GM12878 (cell line): ENCODE data around the gene SHPK. TPM values are rescaled to one million over a fixed set of nuclear protein-coding genes. Genes with fewer than 3 reads are reported as not detected.

Source experiments
- ATF7 ChIP-seq: fragments of 450-650 bp; IDR thresholded peaks from 2 replicates; pipeline ENCODE4 v1.6.1; 2016; ENCODE audit warnings: low read depth, mild to moderate bottlenecking
- GATAD2B ChIP-seq: fragments of 450-650 bp; conservative IDR thresholded peaks from 2 replicates; pipeline ENCODE4 v1.6.1; 2017; ENCODE audit warnings: low read depth, mild to moderate bottlenecking, moderate library complexity
- HDGF ChIP-seq: fragments of 450-650 bp; IDR thresholded peaks from 2 replicates; pipeline ENCODE4 v1.6.1; 2016; ENCODE audit warnings: antibody characterized with exemption
- KAT2A ChIP-seq: conservative IDR thresholded peaks from 2 replicates; pipeline ENCODE4 v1.6.1; 2011; ENCODE audit warnings: low read depth, low read length; ENCODE audit not compliant: control insufficient read depth
- NBN ChIP-seq: fragments of 450-650 bp; IDR thresholded peaks from 2 replicates; pipeline ENCODE4 v1.6.1; 2016
- NFXL1 ChIP-seq: fragments of 450-650 bp; IDR thresholded peaks from 2 replicates; pipeline ENCODE4 v1.6.1; 2017; ENCODE audit warnings: antibody characterized with exemption, mild to moderate bottlenecking, borderline replicate concordance
- POLR2AphosphoS2 ChIP-seq: IDR thresholded peaks from 2 replicates; pipeline ENCODE4 v1.6.1; 2011; ENCODE audit warnings: low read depth, mild to moderate bottlenecking, low read length, improper control_type of control experiment, moderate library complexity
- RAD21 ChIP-seq: IDR thresholded peaks from 2 replicates; pipeline ENCODE4 v1.6.1; 2011; ENCODE audit warnings: mild to moderate bottlenecking, low read depth, low read length, moderate library complexity; ENCODE audit not compliant: insufficient read depth
- SMAD1 ChIP-seq: fragments of 450-650 bp; IDR thresholded peaks from 2 replicates; pipeline ENCODE4 v1.6.1; 2018; ENCODE audit warnings: mild to moderate bottlenecking, low read depth; ENCODE audit not compliant: partially characterized antibody
- TAF1 ChIP-seq: IDR thresholded peaks from 2 replicates; pipeline ENCODE4 v1.6.1; 2011; ENCODE audit warnings: mild to moderate bottlenecking, low read depth, low read length, borderline replicate concordance
- TCF12 ChIP-seq: IDR thresholded peaks from 2 replicates; pipeline ENCODE4 v1.6.1; 2011; ENCODE audit warnings: low read depth, mild to moderate bottlenecking, low read length
- WRNIP1 ChIP-seq: IDR thresholded peaks from 2 replicates; pipeline ENCODE4 v1.6.1; 2011; ENCODE audit warnings: low read depth, low read length, improper control_type of control experiment, borderline replicate concordance
- ZNF207 ChIP-seq: fragments of 450-650 bp; IDR thresholded peaks from 2 replicates; pipeline ENCODE4 v1.6.1; 2014; ENCODE audit warnings: antibody characterized with exemption, mild to moderate bottlenecking, borderline replicate concordance
- ZNF622 ChIP-seq: fragments of 450-650 bp; IDR thresholded peaks from 2 replicates; pipeline ENCODE4 v1.6.1; 2017; ENCODE audit warnings: mild to moderate bottlenecking, inconsistent platforms
- polyA plus RNA-seq, 11 experiments: library from polyadenylated mRNA; depleted of rRNA in 4 of 11; unstranded in 6 of 11; stranded (reverse) in 5 of 11; fragments of >200 nt; fragmentation: Nextera tagmentation in 4 of 11; fragmentation: Illumina TruSeq in 1 of 11; extraction: Ambion mirVana in 4 of 11; extraction: Trizol in 1 of 11; gene quantifications; 1 replicate in 1 of 11; 2 replicates in 10 of 11; pipeline versions ENCODE4 v1.2.1 to v1.2.3, GENCODE V29; 2011 to 2016; ENCODE audit warnings: inconsistent platforms in 2 of 11, missing spikeins in 2 of 11, low read depth in 1 of 11
- total RNA-seq, 4 experiments: library from RNA; depleted of rRNA in 3 of 4; stranded (reverse); fragments of >200 nt in 3 of 4; fragmentation: Illumina TruSeq in 1 of 4; extraction: Trizol in 1 of 4; gene quantifications; 2 replicates each; pipeline versions ENCODE4 v1.2.1 to v1.2.3, GENCODE V29; 2013 to 2021
- TF ChIP-seq, protein P1 (sequence below): fragments of 450-650 bp; IDR thresholded peaks from 2 replicates; pipeline ENCODE4 v1.6.1; 2018; ENCODE audit warnings: mild to moderate bottlenecking, low read depth, moderate library complexity; ENCODE audit not compliant: partially characterized antibody
- TF ChIP-seq, protein P2 (sequence below): fragments of 450-650 bp; IDR thresholded peaks from 2 replicates; pipeline ENCODE4 v1.6.1; 2014; ENCODE audit warnings: mild to moderate bottlenecking
- TF ChIP-seq, protein P3 (sequence below): fragments of 450-650 bp; formaldehyde crosslinking; IDR thresholded peaks from 2 replicates; pipeline ENCODE4 v1.5.0; 2022; ENCODE audit warnings: mild to moderate bottlenecking, missing genetic modification characterization
- TF ChIP-seq, protein P4 (sequence below): IDR thresholded peaks from 2 replicates; pipeline ENCODE4 v1.6.1; 2012; ENCODE audit warnings: low read depth, low read length, improper control_type of control experiment
- TF ChIP-seq, protein P5 (sequence below): IDR thresholded peaks from 2 replicates; pipeline ENCODE4 v1.6.1; 2012; ENCODE audit warnings: low read depth, low read length, improper control_type of control experiment
- TF ChIP-seq, protein P6 (sequence below), 3 experiments: IDR thresholded peaks in 2 of 3; conservative IDR thresholded peaks in 1 of 3; 2 replicates each; pipeline ENCODE4 v1.5.1; 2011; ENCODE audit warnings: low read depth in 3 of 3, low read length in 3 of 3, mild to moderate bottlenecking in 3 of 3, control low read depth in 2 of 3, moderate library complexity in 2 of 3, inconsistent platforms in 1 of 3, mixed read lengths in 1 of 3; ENCODE audit not compliant: control insufficient read depth in 2 of 3, insufficient read depth in 1 of 3; ENCODE audit errors: extremely low read depth in 1 of 3

SHPK gene
- total and polyA plus RNA-seq, 10 of the 15 experiments (the other 5 are each of a cell fraction or from before 2014, with no cell fraction given), result 1.7 to 16.6 (median 12.9) TPM

DNA sequence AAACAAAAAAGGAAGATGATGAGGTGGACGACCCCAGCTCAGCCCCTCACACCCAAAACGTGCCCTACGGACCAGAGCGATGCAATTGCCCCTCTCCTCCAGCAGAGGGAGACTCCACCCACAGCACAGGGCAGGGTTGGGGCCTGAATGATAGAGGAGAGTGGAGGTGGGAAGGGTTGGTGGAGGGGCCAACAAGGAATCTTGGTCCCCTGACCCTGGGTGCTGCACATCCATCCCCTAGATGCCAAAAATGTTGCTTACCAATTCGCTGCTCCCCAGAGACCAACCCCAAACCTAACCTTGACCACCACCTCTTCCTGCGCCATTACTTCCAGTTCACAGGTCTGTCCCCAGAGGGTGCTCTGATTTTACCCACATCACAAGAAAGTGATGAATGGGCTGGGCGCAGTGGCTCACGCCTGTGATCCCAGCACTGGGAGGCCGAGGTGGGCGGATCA is 47.0 kb upstream of the SHPK start (continued):
- TF ChIP-seq, protein P1, sequence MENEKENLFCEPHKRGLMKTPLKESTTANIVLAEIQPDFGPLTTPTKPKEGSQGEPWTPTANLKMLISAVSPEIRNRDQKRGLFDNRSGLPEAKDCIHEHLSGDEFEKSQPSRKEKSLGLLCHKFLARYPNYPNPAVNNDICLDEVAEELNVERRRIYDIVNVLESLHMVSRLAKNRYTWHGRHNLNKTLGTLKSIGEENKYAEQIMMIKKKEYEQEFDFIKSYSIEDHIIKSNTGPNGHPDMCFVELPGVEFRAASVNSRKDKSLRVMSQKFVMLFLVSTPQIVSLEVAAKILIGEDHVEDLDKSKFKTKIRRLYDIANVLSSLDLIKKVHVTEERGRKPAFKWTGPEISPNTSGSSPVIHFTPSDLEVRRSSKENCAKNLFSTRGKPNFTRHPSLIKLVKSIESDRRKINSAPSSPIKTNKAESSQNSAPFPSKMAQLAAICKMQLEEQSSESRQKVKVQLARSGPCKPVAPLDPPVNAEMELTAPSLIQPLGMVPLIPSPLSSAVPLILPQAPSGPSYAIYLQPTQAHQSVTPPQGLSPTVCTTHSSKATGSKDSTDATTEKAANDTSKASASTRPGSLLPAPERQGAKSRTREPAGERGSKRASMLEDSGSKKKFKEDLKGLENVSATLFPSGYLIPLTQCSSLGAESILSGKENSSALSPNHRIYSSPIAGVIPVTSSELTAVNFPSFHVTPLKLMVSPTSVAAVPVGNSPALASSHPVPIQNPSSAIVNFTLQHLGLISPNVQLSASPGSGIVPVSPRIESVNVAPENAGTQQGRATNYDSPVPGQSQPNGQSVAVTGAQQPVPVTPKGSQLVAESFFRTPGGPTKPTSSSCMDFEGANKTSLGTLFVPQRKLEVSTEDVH, result no peak
- TF ChIP-seq NBN (peak; percentile 82), KAT2A (no peak), RAD21 (peak; percentile 94), ATF7 (peak; percentile 42; the same call in 1 of the 2 replicates), HDGF (no peak), ZNF622 (no peak), GATAD2B (peak; percentile 77), ZNF207 (peak; percentile 73; the same call in 1 of the 2 replicates), NFXL1 (no peak), POLR2AphosphoS2 (no peak), SMAD1 (no peak), TCF12 (0 out of 2 replicates have a peak, but pooled peaks have one; percentile 9), WRNIP1 (no peak), TAF1 (no peak)
- TF ChIP-seq, protein P2, sequence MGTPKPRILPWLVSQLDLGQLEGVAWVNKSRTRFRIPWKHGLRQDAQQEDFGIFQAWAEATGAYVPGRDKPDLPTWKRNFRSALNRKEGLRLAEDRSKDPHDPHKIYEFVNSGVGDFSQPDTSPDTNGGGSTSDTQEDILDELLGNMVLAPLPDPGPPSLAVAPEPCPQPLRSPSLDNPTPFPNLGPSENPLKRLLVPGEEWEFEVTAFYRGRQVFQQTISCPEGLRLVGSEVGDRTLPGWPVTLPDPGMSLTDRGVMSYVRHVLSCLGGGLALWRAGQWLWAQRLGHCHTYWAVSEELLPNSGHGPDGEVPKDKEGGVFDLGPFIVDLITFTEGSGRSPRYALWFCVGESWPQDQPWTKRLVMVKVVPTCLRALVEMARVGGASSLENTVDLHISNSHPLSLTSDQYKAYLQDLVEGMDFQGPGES, result no peak
- TF ChIP-seq, protein P3, sequence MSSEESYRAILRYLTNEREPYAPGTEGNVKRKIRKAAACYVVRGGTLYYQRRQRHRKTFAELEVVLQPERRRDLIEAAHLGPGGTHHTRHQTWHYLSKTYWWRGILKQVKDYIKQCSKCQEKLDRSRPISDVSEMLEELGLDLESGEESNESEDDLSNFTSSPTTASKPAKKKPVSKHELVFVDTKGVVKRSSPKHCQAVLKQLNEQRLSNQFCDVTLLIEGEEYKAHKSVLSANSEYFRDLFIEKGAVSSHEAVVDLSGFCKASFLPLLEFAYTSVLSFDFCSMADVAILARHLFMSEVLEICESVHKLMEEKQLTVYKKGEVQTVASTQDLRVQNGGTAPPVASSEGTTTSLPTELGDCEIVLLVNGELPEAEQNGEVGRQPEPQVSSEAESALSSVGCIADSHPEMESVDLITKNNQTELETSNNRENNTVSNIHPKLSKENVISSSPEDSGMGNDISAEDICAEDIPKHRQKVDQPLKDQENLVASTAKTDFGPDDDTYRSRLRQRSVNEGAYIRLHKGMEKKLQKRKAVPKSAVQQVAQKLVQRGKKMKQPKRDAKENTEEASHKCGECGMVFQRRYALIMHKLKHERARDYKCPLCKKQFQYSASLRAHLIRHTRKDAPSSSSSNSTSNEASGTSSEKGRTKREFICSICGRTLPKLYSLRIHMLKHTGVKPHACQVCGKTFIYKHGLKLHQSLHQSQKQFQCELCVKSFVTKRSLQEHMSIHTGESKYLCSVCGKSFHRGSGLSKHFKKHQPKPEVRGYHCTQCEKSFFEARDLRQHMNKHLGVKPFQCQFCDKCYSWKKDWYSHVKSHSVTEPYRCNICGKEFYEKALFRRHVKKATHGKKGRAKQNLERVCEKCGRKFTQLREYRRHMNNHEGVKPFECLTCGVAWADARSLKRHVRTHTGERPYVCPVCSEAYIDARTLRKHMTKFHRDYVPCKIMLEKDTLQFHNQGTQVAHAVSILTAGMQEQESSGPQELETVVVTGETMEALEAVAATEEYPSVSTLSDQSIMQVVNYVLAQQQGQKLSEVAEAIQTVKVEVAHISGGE (CRISPR knock-in tag), result no peak
- TF ChIP-seq, protein P4, sequence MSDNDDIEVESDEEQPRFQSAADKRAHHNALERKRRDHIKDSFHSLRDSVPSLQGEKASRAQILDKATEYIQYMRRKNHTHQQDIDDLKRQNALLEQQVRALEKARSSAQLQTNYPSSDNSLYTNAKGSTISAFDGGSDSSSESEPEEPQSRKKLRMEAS, result no peak
- TF ChIP-seq, protein P5, sequence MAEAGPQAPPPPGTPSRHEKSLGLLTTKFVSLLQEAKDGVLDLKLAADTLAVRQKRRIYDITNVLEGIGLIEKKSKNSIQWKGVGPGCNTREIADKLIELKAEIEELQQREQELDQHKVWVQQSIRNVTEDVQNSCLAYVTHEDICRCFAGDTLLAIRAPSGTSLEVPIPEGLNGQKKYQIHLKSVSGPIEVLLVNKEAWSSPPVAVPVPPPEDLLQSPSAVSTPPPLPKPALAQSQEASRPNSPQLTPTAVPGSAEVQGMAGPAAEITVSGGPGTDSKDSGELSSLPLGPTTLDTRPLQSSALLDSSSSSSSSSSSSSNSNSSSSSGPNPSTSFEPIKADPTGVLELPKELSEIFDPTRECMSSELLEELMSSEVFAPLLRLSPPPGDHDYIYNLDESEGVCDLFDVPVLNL, result no peak
- TF ChIP-seq, protein P6, sequence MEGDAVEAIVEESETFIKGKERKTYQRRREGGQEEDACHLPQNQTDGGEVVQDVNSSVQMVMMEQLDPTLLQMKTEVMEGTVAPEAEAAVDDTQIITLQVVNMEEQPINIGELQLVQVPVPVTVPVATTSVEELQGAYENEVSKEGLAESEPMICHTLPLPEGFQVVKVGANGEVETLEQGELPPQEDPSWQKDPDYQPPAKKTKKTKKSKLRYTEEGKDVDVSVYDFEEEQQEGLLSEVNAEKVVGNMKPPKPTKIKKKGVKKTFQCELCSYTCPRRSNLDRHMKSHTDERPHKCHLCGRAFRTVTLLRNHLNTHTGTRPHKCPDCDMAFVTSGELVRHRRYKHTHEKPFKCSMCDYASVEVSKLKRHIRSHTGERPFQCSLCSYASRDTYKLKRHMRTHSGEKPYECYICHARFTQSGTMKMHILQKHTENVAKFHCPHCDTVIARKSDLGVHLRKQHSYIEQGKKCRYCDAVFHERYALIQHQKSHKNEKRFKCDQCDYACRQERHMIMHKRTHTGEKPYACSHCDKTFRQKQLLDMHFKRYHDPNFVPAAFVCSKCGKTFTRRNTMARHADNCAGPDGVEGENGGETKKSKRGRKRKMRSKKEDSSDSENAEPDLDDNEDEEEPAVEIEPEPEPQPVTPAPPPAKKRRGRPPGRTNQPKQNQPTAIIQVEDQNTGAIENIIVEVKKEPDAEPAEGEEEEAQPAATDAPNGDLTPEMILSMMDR (IDR thresholded peaks at IDR 0.05 in 2 of 3, conservative IDR thresholded peaks at IDR 0.05 in 1 of 3; ENCODE audit: control insufficient read depth in 2 of 3, extremely low read depth in 1 of 3, insufficient read depth in 1 of 3, low read depth in 3 of 3, low read length in 3 of 3), result peak; percentile 85 to 98 (median 94)
